NCI-H2171 treated with DMSO at 0.1 percent for 48 hours (cell line): Measurements from ENCODE around the gene CFD.
"Not testable (repeated sequence)": the region's sequence is repeated elsewhere in the genome, so short reads cannot be mapped to it uniquely, and the experiment has no call there.

Source experiments
- DNase-seq: peaks from one replicate; lab custom pipeline; 2025; lab: John Stamatoyannopoulos, UW

Gene CFD

DNA sequence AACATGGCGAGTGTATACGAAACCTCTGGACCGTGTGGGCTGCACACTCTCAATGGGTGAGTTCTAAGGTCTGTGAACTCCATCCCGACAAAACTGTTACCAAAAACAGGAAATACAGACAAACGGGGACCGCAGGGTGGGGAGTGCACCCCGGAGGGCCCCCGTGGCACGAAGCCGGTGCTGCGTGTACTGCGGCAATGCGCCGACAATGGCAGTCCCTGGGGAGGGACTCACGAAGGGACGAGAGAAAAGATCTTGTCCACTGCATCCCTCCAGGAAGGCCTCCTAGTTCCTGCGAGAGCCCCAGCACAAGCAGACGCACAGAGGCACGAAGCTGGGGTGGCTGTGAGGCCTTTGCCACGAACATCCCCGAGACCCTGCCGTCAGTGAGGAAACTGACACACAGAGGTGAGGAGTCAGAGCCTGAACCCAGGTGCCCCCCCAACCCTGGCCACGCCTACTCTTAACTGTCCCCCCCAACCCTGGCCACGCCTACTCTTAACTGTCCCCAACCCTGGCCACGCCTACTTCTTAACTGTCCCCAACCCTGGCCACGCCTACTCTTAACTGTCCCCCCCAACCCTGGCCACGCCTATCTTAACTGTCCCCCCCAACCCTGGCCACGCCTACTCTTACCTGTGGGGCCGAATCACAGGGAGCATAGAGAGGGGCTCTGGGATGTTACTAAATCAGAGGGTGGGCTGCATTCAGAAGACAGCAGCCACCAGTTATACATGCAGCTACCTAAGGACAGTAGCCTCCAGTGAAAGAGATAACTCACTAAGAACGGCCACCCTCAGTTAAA is 29.3 kb downstream of the CFD start:
- no peak for DNase-seq

DNA sequence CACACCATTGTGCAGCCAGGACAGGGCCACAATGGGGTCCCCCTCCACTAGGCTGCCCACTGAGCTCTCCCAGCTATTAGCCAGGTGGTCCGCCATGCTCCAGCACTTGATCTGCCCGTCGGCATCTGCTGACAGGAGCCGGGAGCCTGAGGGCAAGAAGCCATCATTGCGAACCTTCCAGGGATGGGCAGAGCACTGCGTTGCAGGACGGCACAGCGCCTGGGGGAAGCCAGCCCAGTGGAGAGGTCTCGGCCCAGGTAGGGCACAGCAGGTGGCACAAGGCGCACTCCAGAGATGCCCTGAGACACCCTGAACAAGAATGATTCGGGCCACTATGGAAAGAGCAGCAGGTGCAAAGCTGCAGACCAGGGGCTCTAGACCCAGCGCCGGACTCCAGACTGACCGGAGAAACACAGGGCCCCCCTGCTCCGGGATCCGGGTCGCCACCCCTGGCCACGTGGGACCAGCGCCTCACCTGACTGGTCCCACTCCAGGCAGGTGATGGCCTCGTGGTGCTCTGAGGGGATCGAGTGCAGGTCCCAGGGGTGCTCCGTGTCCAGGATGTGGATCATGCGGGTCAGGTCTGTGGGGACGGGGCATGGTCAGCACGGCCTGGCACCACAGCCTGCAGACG is 30.3 kb downstream of the CFD start:
- no peak for DNase-seq

DNA sequence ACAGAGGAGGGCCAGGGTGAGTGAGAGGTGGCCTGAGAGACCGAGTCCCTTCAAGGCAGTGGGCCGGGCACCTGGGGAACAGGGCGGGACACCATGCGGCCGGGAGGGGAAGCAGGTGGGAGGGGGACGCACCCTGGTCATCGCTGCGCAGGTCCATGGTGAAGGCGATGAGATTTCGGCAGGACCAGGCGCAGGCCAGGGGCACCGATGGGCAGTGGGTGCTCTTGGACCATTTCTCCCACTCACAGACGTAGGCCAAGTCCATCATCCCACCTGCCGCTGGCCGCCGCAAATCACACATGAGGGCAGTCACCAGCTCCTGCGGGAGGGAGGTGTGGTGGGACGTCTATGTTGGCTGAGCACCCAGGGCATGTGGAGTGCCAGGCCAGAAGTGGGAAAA is 31.4 kb downstream of the CFD start:
- DNase-seq: no peak

DNA sequence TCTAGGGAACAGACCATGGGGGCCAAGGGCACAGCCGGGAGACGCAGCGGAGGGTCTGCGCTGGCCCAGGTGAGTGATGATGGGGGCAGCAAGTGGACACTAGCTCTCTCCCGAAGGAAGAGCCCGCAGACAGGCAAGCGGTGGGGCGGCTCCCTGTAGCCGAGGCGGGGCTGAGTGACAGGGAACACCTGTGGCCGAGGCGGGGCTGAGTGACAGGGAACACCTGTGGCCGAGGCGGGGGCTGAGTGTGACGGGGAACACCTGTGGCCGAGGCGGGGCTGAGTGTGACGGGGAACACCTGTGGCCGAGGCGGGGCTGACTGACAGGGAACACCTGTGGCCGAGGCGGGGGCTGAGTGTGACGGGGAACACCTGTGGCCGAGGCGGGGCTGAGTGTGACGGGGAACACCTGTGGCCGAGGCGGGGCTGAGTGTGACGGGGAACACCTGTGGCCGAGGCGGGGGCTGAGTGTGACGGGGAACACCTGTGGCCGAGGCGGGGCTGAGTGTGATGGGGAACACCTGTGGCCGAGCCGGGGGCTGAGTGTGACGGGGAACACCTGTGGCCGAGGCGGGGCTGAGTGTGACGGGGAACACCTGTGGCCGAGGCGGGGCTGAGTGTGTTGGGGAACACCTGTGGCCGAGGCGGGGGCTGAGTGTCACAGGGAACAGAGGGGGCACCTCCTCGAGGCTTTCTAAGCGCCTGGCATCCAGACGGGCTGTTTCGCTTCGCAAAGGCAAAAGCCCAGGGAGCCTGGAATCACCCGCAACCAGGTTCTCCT is 32.1 kb downstream of the CFD start:
- not testable (repeated sequence) for DNase-seq

DNA sequence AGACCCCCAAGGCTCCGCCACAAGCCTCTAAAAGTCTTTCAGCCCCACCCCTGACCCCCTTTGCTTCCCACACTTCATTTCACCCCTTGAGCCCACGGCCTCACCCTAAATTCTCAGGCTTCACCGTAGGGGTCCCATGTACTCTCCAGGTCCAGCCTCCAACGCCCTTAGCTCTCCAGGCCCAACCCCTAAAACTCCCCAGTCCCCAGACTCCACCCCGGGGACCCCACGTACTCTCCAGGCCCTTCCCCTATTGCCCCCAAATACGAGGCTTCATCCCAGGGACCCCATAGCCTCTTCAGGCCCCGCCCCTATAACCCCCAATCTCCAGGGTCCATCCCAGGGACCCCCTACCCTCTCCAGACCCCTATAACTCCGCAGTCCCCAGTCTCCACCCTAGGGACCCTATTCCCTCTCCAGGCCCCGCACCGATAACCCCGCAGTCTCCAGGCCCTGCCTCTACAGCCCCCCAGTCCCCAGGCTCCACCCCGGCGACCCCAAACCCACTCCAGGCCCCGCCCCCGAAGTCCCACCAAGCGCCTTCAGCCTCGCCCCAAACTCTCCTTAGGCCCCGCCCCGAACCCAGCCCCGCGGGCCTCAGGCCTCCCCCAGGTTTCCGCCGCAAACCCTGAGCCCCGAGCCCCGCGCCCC is 32.9 kb downstream of the CFD start:
- no peak for DNase-seq

DNA sequence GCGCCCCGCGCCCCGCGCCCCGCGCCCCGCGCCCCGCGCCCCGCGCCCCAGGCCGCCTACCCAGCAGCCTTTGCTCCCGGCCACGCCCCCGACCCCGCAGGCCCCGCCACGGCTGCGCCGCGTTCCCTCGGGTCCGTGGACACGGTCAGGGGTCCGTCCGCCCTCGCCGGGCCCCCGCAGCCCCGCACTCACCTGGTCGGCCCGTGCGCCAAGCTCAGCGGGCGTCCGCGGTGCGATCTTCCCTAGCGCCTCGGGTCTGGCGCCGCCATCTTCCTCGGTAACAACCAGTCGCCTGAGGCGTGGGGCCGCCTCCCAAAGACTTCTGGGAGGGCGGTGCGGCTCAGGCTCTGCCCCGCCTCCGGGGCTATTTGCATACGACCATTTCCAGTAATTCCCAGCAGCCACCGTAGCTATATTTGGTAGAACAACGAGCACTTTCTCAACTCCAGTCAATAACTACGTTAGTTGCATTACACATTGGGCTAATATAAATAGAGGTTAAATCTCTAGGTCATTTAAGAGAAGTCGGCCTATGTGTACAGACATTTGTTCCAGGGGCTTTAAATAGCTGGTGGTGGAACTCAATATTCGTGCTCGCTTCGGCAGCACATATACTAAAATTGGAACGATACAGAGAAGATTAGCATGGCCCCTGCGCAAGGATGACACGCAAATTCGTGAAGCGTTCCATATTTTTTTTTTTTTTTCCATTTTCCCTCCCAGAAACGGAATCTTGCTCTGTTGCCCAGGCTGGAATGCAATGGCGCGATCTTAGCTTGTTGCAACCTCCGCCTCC is 33.6 kb downstream of the CFD start, which contains the start of the genes MED16 and RNU6-9:
Gene MED16, minus strand, starts transcription at position 294 of the 796 bp plus-strand sequence. CDS start 2,056 bp downstream, outside the sequence.
Gene RNU6-9, plus strand, starts transcription at position 591 of the 796 bp plus-strand sequence.
- DNase-seq: peak; percentile 94

DNA sequence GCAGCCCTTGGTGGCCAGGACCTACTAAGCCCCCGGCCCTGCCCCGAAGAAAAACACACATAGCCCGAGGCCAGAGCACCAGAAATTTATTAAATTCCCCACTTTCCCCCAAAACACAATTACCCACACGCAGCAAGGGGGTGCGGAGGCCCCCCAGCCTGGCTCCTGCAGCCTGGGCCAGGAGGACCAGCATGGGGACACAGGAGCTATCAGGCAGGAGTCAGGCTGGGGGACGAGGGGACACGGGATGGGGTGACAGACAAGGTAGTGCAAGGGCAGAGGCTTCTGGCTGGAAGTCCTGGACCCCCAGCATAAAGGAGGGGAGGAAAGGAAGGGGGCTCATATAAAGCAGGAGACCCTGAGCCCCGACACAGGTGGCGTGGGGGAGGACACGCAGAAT is 37.0 kb downstream of the CFD start:
- no peak for DNase-seq

DNA sequence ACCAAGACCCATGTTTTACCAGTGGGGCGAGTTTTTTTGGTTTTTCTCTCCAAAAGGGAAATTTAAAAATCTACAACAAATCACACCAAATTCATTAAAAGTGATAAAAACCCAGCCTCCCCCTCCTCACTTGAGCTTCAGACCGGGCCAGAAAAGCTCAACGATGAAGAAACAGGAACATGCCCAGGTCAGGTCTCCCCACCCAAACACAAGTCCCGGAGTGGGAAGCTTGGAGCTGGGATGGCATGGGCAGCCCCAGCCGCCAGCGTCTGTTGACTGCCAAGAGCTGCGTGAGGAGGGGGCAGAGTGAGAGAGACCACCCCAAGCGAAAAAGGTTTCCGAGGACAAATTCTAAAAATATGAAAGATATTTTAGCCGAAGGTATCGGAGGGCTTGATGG is 37.5 kb downstream of the CFD start:
- DNase-seq: no peak

DNA sequence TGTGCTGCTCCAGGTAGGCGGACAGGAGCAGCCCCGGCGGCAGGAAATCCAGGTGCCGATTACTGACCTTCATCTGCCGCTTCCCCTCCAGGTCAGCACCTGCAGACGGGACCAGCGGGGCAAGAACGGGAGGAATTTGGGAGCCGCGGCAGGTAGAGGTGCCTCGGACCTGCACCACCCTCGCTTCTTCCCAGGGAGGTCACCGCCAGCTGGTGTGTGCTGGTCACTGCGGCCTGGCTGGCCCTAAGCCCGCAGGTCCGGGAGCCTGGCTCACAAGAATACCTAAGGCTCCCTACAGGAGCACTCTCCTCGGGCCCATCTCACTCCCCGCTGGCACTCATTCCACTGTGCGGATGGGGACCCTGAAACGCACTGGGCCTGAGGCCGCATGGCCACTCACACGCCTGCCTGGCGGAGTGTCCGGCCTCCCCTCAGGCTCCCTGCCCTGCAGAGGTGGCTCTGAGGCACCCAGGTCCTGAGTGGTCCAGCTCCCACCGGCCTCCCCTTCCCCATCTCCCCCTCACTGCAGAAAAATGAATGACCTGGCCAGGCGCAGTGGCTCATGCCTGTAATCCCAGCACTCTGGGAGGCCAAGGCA is 38.1 kb downstream of the CFD start:
- no peak for DNase-seq

DNA sequence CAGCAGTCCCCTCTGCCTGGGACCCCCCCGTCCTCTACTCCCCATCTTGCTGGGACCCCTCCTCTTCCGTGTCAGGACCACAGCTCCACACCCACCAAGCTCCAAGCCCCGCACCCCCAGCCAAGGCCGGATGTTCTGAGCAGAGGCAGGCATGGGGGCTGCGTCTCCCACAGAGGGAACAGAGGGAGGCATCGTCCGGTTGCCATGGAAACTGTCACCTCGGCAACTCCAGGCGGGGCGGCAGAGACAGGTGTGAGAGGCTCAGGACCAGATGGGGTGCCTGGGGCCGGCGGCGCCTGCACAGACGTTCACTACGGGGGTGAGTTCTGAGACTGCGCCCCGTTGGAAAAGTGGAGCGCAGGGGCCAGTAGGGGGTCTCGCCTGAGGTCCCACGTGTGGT is 39.2 kb downstream of the CFD start:
- DNase-seq: peak; percentile 97

DNA sequence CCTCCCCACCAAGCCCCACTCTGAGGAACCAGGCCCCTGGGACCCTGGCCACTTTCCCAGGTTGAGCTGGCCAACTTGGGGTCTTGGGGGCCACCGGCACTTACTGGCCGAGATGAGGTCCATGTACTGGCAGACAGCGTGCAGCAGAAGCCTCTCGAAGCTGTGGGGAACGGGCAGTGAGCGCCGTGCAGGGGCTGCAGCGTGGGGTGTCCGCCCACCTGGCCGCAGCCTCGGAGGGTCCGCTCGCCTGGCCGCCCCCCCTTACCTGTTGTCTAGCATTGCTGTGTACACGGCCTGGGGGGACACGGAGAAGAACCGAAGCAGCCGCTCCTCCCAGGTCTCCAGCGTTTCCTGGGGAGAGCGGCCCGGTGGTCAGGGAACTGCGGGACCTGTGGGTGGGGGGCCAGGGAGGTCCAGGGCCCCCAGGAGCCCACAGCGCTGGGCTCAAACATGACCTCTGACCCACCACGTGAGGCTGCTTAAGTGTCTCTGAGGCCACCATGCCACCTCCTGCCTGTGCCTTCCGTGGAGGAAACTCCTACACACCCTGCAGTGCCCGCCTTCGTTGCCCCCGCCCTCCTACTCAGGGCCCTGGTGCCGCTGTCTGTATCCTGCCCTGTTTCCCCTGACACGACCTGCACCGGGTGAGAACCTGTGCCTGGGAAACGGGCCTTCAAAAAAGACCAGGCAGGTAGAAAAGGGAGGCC is 40.0 kb downstream of the CFD start:
- DNase-seq: no peak

DNA sequence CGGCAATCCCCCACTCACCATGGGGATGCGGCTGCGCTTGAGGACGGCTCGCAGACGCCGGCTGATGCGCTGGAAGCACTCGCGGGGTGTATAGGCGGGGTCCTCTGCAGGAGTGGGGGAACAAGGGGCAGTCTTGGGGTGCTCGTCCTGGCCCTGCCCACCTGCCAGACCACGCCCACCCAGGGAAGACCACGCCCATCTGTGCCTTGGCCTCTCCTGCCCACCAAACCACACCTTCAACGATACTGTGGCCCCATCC is 40.5 kb downstream of the CFD start:
- DNase-seq: no peak

DNA sequence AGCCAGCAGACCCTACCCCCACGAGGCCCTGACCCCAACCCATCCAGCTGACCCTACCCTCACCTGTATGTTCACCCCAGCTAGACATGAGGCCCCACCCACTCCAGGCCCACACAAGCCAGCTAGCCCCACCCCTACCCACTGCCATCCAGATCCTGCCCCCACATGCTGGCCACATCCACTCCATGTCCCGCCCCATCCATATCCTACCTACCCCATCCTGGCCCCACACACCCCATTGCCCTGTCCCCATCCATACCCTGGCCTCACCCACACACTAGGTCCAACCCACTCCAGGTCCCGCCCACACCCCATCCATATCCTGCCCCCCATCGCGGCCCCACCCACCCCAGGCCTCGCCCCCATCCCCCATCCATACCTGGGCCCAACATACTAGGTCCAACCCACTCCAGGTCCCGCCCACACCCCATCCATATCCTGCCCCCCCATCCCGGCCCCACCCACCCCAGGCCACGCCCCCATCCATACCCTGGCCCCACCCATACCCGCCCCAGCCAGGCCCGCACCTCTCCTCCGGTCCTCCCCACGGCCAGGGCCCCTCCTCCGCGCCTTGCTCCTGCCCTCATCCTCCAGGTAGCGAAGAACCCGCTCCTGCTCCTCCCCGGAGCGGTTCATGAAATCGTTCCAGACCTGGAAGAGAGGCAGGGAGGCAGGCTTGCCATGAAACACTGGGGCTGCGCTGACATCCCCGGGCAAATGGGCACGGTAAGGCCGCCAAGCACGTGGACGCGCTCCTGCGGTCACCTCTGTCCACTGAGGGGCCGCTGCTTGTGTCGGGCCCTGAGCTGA is 41.0 kb downstream of the CFD start:
- DNase-seq: peak; percentile 36

DNA sequence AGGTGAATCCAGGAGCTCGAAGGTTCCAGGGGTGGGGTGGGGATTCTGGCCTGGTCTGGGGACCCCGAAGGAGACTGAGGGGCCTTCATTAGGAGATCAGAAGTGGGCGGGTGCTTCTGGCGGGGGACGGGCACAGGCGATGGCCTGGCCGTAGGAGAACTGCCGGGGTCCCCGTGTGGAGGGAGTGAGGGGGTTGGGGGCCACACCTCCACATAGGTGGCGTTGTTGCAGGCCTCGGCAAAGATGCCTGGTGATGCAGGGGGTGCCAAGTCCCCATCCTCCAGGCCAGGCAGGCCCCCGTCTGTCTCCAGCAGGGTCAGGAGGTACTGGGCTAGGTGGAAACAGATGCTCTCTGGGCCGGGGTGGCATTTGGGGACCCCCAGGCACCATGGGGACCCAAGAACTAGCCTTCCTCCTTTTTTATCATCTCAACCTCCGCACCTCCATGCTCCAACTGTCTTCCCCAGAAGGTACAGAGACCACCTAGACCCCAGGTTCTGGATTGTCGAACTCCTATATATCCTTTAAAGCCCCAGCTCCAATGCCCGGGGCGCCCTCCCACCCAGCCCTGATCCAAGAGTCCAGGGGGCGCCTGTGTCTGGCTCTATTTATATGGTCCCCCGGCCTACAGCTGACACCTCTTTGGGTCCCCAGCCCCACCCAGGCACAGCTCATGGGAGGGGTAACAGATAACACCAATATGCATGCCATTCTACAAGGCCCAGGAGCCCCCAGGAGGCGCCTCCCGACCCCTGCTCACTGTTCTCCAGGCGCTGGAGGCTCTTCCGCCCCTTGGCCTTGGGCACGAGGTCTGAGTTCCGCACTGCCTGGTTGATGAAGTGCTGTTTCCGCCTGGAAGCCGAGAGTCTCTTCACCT is 42.0 kb downstream of the CFD start:
- DNase-seq: no peak

DNA sequence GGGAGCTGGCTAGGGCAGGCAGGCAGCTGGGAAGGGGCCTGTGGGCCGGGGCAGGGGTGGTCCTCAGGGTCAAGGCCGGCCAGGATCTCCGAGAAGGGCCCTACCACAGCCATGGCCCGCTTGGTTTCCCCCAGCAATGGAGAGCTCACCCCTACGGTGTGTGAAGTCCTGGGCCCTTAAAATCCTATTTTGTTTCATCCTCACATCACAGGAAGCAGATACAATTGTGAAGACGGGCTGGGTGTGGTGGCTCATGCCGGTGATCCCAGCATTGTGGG is 42.6 kb downstream of the CFD start:
- DNase-seq: no peak

DNA sequence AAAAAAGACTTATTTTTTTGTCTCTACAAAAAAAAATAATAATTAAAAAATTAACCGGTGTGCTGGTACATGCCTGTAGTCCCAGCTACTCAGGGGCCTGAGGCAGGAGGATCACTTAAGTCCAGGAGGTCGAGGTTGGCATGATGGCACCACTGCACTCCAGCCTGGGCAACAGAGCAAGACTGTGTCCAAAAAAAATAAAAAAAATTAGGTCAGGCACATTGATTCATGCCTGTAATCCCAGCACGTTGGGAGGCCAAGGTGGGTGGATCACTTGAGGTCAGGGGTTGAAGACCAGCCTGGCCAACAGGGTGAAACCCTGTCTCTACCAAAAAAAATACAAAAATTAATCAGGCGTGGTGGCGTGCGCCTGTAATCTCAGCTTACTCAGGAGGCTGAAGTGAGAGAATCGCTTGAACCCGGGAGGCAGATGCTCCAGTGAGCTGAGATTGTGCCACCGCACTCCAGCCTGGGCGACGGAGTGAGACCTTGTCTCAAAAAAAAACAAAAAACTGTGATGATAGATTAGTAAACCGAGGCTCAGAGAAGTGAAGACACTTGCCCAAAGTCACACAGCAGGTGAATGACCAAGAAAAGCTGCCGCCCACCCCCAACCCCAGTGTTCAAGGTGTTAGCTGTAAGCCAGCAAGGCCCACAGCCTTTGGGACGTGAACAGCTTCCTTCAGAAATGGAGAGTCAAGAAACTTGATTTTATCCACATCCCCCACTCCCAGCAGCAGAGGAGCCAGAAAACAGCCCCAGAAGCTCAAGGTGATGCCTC is 43.2 kb downstream of the CFD start:
- no peak for DNase-seq

DNA sequence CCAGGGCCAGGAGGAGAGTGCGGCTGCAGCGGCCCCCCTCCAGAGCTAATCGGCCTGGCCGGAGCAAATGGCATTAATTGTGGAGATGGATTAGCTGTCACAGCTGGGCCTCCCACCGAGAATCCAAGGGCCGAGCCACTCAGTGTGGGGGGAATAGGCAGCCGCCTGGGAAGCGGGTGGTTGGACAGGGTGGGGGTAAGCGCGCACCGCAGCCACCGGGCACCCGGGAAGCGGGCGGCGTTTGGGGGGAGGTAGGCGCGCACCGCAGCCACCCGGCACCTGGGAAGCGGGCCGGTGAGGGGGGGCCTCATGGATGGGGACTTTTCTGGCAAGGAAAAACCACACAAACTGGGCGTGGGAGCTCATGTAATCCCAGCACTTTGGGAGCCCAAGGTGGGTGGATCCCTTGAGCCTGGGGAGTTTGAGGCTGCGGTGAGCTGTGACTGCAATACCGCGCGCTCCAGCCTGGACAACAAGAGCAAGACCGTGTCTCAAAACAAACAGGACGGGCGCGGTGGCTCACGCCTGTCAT is 43.9 kb downstream of the CFD start:
- DNase-seq: peak; percentile 31

DNA sequence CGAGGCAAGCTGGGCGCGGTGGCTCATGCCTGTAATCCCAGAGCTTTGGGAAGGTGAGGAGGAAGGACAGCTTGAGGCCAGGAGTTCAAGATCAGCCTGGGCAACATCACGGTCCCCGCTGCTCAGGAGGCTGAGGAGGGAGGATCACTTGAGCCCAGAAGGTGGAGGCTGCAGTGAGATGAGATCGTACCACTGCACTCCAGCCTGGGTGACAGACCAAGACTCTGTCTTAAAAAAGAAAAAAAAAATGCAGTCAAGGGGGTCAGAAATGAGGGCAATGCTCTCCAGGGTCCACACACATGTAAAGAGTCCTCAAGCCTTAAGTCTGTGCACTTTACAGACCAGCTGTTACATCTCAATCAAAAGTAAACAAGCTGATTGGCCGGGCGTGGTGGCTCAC is 45.1 kb downstream of the CFD start:
- no peak for DNase-seq
